ENCODE data around the gene PTGFRN. TPM values are rescaled to one million over a fixed set of nuclear protein-coding genes. Genes with fewer than 3 reads are reported as not detected.
"Not testable (repeated sequence)": the region's sequence is repeated elsewhere in the genome, so short reads cannot be mapped to it uniquely, and the experiment has no call there.

PTGFRN gene
- total RNA-seq (10 to 100 TPM in 5 of 7 donors, 1 to 10 TPM in 2; 5.3 to 17.4 (median 11.9) TPM), polyA plus RNA-seq (1 to 10 TPM; 1.7 to 3.3 (median 2.4) TPM)
- long read RNA-seq, donor 1, full-length matches to known transcripts = 2 of 2 reads
- long read RNA-seq, donor 1, partial matches to known transcripts = 0 of 2 reads
- long read RNA-seq, donor 1, other reads (novel, unspliced or antisense) = 0 of 2 reads
- long read RNA-seq, donor 2 = 0 reads

DNA sequence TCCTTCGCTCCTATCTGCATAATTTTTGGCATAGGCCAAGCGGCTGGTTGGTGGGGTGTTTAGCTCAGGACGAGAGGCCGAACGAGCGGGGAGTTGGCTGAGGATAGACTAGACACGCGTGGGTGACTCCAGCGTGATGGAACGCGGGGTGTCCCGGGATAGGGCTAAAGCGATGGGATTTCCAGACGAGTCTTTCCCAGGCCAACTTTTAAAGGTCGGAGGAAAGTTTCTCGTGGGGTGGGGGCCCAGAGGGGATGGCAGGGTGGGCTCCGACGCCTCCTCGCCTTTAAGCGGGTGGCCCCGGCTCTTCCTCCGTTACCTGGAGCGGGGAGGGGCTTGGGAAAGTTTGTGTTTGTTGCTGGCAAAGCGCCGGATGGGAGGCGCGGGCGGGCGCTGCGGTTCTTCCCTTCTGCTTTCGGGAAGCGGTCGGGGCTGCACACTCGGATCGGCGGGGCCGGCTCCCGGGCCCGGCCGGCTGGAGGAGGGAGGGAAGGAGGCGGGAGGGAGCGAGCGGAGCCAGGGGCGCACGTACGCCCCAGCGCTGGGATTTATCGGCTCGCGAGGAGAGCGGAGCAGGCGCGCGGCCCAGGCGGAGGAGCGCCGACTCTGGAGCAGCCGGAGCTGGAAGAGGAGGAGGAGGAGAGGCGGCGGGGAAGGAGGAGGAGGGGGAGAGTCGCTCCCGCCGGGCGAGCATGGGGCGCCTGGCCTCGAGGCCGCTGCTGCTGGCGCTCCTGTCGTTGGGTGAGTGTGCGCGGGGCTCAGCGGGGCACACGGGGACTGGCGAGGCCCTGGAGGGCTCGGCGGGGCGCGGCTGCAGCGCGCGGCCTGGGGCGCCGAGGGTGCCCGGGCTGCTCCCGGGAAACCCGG, at the start of gene PTGFRN:
Gene PTGFRN (plus strand): TSS at position 405 of the 867 bp plus-strand sequence. CDS start 288 bp downstream, at position 693.
- DNase-seq = peak; percentile 77

DNA sequence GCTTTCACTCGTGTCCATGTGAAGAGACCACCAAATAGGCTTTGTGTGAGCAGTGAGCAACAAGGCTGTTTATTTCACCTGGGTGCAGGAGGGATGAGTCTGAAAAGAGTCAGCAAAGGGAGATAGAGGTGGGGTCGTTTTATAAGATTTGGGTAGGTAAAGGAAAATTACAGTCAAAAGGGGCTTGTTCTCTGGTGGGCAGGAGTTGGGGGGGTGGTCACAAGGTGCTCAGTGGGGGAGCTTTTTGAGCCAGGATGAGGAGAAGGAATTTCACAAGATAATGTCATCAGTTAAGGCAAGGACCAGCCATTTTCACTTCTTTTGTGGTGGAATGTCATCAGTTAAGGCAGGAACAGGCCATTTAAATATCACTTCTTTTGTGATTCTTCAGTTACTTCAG, 49.5 kb upstream of the PTGFRN start:
- H3K4me3 ChIP-seq; H3K27ac ChIP-seq; intact Hi-C loops (cut with DNase I; ENCODE audit: low total_unique reads); H3K4me1 ChIP-seq; H3K27me3 ChIP-seq (replicated peaks in 1 of 7); DNase-seq; H3K36me3 ChIP-seq: not testable (repeated sequence)
- 72 to 88% (median 80%) methylated on average over 2 of the region's 2 CpGs for WGBS, 5 donors
- peaks cover 0 to 12% (median 3%) of the 10 kb centered on the region in 8 donors for H3K9me3 ChIP-seq

More for the DNA sequence above, at the start of gene PTGFRN:
- Histone ChIP-seq H3K36me3 (no peaks in the 10 kb centered on the region), H3K27me3 (replicated peaks in 1 of 7) (peaks cover 0 to 44% (median 11%) of the 10 kb centered on the region in 7 donors), H3K4me3 (peak within 1 kb of the TSS; percentile 46 to 77 (median 54)), H3K9me3 (no peaks in the 10 kb centered on the region), H3K4me1 (peaks cover 0 to 23% (median 15%) of the 10 kb centered on the region in 6 donors), H3K27ac (peak within 1 kb of the TSS in 5 of 8 donors; percentile 21 to 40 (median 34))
- TF ChIP-seq, protein P1, sequence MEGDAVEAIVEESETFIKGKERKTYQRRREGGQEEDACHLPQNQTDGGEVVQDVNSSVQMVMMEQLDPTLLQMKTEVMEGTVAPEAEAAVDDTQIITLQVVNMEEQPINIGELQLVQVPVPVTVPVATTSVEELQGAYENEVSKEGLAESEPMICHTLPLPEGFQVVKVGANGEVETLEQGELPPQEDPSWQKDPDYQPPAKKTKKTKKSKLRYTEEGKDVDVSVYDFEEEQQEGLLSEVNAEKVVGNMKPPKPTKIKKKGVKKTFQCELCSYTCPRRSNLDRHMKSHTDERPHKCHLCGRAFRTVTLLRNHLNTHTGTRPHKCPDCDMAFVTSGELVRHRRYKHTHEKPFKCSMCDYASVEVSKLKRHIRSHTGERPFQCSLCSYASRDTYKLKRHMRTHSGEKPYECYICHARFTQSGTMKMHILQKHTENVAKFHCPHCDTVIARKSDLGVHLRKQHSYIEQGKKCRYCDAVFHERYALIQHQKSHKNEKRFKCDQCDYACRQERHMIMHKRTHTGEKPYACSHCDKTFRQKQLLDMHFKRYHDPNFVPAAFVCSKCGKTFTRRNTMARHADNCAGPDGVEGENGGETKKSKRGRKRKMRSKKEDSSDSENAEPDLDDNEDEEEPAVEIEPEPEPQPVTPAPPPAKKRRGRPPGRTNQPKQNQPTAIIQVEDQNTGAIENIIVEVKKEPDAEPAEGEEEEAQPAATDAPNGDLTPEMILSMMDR (IDR thresholded peaks at IDR 0.05 in 8 of 11, conservative IDR thresholded peaks at IDR 0.05 in 3 of 11) = no peak
- TF ChIP-seq POLR2A (IDR thresholded peaks at IDR 0.05) = no peak
- TF ChIP-seq POLR2AphosphoS5 (IDR thresholded peaks at IDR 0.05) = peak in 1 of 3 donors; percentile 48
- 11 to 26% (median 12%) methylated on average over 32 to 86 of the region's 86 CpGs for WGBS, 5 donors
- intact Hi-C loops (cut with DNase I; ENCODE audit: low total_unique reads) = no loop called here

DNA sequence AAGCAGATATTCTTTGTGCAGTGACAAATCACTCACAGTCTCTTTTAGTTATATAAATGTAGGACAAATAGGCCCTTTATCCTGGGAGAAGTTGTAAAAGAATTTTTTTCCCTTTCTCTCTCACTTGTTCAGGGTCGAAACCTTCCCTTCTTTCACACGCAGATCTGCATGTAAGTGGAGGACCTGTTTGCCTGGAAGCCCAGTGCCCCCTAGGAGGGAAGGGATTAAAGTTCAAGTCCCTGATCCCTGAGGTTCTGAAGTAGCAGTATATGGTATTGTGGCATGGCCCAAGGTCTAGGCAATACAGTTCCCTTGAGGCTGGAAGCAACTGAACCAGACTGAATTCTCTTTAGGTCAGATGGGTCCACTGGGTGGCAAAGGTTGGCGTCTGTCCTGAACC, 48.6 kb upstream of the PTGFRN start:
- H3K4me3 ChIP-seq = no peak overlapping the region
- no peaks in the 10 kb centered on the region for H3K27me3 ChIP-seq (replicated peaks in 1 of 7)
- WGBS, 5 donors = 82 to 90% (median 86%) methylated on average over 3 of the region's 3 CpGs
- no peak overlapping the region for H3K27ac ChIP-seq
- DNase-seq = no peak
- intact Hi-C loops (cut with DNase I; ENCODE audit: low total_unique reads) = no loop called here
- TF ChIP-seq POLR2AphosphoS5 (IDR thresholded peaks at IDR 0.05) (no peak), POLR2A (IDR thresholded peaks at IDR 0.05) (no peak)
- TF ChIP-seq, protein P1 (IDR thresholded peaks at IDR 0.05 in 8 of 11, conservative IDR thresholded peaks at IDR 0.05 in 3 of 11) = no peak
- H3K9me3 ChIP-seq = peaks cover 0 to 21% (median 13%) of the 10 kb centered on the region in 8 donors
- H3K4me1 ChIP-seq = no peaks in the 10 kb centered on the region
- H3K36me3 ChIP-seq = no peaks in the 10 kb centered on the region

DNA sequence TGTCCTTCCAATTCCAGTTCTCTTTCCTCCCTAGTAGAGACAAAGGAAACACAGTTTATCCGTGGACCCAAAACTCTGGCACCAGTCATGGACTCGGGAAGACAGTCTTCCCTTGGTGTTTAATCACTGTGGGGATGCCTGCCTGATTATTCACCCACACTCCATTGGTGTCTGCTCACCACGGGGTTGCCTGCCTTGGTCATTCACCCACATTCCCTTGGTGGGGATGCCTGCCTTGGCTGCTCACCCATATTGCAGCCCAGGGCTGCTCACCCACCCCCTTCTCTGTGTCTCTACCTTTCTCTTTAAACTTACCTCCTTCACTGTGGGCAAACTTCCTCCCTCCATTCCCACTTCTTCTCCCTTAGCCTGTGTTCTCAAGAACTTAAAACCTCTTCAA, 46.7 kb upstream of the PTGFRN start:
- WGBS, 5 donors = 78 to 92% (median 90%) methylated on average over 3 of the region's 3 CpGs
- H3K4me3 ChIP-seq; H3K27ac ChIP-seq; H3K27me3 ChIP-seq (replicated peaks in 1 of 7); H3K36me3 ChIP-seq; intact Hi-C loops (cut with DNase I; ENCODE audit: low total_unique reads); H3K4me1 ChIP-seq; DNase-seq: not testable (repeated sequence)
- H3K9me3 ChIP-seq = peaks cover 0 to 40% (median 32%) of the 10 kb centered on the region in 8 donors

DNA sequence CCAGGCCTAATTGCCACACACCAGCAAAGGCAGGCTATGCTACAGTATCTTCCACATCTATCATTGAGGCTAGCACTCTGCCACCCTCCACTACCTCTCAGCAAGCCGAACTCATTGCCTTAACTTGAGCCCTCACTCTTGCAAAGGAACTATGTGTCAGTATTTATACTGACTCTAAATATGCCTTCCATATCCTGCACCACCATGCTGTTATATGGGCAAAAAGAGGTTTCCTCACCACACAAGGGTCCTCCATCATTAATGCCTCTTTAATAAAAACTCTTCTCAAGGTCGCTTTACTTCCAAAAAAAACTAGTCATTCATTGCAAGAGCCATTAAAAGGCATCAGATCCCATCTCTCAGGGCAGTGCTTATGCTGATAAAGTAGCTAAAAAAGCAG, 43.2 kb upstream of the PTGFRN start:
- DNase-seq; H3K36me3 ChIP-seq; intact Hi-C loops (cut with DNase I; ENCODE audit: low total_unique reads); H3K27ac ChIP-seq; H3K27me3 ChIP-seq (replicated peaks in 1 of 7); H3K4me3 ChIP-seq; H3K4me1 ChIP-seq: not testable (repeated sequence)
- WGBS, 5 donors = 76 to 91% (median 89%) methylated on average over 2 of the region's 2 CpGs
- H3K9me3 ChIP-seq = peaks cover 0 to 47% (median 35%) of the 10 kb centered on the region in 8 donors

Data from spleen (tissue), 13 donors.